Breast epithelium (tissue), 3 donors: ENCODE results near the gene CDKN2B-AS1.

Experiments
- CTCF ChIP-seq, 3 donors: fragments of 450-650 bp; IDR thresholded peaks; one replicate each; pipeline ENCODE4 v1.5.1; 2016 to 2017; ENCODE audit warnings: antibody characterized with exemption in 3 of 3, mild to moderate bottlenecking in 3 of 3, moderate library complexity in 3 of 3
- POLR2A ChIP-seq: fragments of 450-650 bp; IDR thresholded peaks from one replicate; pipeline ENCODE4 v1.6.1; 2016; ENCODE audit warnings: antibody characterized with exemption, mild to moderate bottlenecking, moderate library complexity
- POLR2AphosphoS5 ChIP-seq, 3 donors: sonication (generic); formaldehyde crosslinking; IDR thresholded peaks; one replicate each; pipeline ENCODE4 v1.6.1; 2017; ENCODE audit warnings: antibody characterized with exemption in 3 of 3

DNA sequence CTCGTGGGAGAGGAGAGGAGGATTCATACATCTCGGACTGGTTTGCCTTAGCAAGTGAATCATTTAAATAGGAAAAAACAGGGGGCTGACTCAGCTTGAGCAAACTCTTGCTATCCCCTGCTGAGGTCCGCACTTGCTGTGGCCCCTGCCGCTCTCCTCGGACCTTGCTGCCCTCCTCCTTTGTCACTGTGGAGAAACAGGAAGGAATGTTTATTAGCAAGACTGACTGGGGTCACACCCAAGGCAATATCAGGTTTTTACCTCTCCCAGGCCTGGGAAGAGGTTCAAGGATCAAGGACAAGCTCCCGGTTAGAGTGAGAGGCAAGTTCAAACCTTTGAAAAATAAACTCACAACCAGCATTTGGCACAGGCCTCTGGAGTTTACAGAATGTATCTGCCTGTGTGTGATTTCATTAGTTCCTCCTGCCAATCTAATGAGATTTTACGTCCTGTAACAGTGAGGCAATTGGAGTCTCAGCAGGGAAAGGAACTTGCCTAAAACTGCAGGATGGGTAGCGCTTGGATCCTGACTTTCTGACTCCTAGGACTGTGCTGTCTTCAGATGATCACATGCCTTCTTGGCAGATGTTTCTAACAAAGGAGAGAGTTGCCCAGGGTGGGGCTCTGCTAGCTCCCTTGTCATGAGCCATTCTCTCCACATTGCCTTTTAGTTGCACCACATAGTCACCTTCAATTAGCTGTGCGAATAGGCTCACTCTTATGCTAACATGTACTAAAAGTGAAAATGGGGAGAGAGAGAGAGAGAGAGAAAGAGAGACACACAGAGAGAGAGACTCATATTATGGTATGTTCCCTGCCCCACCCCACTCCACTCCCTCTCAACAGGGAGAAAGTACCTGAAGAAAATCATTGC is 123.2 kb downstream of the CDKN2B-AS1 start:
- TF ChIP-seq CTCF (IDR thresholded peaks at IDR 0.05) (no peak), POLR2A (no peak), POLR2AphosphoS5 (IDR thresholded peaks at IDR 0.05) (no peak)
